ENCODE measurements around the gene PHIP.

- no peak for TF ChIP-seq ZNF639 (tag by site-specific recombination; IDR thresholded peaks at IDR 0.05)
- no peak for TF ChIP-seq ZSCAN18 (tag by site-specific recombination; IDR thresholded peaks at IDR 0.05)
- no peak for TF ChIP-seq ZNF24 (tag by site-specific recombination; IDR thresholded peaks at IDR 0.05)
- no peak for TF ChIP-seq CTCF (tag by site-specific recombination; IDR thresholded peaks at IDR 0.05)
- no peak for TF ChIP-seq ATF2 (tag by site-specific recombination; IDR thresholded peaks at IDR 0.05; ENCODE audit: low read depth)
- no peak for TF ChIP-seq ZFP41 (tag by site-specific recombination; IDR thresholded peaks at IDR 0.05; ENCODE audit: borderline replicate concordance)
These were observed 160.3 kb downstream of the PHIP start for GRCh38 chr6:78917788-78918187.

Measured in HEK293 (cell line).